HG03439 (cell line): ENCODE data around the gene FRMD1.

Experiments
- ATAC-seq: cut with Tn5 transposase; IDR thresholded peaks from one replicate; pipeline ENCODE4 v1.9.1; 2021; ENCODE audit warnings: mild to moderate bottlenecking, moderate library complexity; ENCODE audit not compliant: unreplicated experiment

Gene FRMD1

DNA sequence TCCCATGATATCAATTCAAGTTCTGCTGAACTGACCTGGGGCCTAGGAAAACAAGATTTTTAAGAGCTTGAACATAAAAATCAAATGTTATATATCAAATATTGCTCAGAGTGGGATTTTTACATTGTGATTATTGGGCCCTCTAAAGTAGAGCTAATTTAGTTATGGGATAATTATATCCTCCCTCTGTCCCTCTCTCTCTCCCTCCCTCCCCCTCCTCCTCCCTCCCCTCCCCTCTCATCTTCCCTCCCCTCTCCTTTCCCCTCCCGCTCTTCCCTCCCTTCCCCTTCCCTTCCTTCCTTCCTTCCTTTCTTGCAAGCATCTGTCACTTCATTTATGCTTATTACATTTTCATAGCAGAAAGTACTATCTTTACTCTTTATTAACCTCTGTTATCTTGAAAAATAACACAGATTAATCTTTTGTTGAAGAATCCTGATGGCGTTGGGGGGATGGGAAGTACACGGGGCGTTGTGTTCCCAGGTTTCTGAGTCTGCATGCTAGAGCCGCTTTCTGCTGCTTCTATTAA is 48.7 kb downstream of the FRMD1 start:
- no peak for ATAC-seq

GRCh38 chr6:168029459-168030217 is 49.4 kb downstream of the FRMD1 start:
- no peak for ATAC-seq

DNA sequence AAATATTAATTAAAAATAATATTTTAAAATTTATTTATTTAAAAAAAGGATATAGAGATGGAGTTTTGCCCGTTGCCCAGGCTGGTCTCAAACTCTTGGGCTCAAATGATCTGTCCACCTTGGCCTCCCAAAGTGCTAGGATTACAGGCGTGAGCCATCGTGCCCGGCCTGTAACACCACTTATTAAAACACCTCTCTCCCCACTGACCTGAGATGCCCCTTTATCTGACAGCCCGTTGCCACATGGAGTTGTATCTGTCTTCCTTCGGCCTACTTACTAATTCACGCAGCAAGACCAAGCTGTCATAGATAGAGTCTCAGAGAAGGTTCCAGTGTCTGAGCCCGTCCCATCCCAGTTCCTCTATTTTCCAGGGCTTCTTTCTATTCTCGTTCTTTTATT is 50.8 kb downstream of the FRMD1 start:
- ATAC-seq: no peak

DNA sequence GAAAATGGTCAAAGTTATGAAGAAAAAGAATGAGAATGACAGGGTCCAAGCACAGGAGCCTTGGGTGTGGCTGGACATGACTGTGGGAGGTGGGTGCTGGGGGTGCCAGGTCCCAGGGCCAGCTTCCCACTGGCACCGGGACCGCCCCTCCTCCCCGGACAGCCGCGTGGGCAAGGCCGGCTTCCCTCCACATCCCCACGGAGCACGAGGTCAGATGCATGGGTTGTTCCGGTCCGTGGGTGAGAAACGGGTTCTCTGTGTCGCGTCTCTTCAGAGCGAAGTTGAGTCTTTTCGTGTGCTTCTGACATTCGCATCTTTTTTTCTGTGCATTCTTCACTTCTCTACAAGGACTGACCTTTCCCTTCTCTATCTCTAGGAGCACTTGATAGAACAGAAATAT is 51.5 kb downstream of the FRMD1 start:
- no peak for ATAC-seq

DNA sequence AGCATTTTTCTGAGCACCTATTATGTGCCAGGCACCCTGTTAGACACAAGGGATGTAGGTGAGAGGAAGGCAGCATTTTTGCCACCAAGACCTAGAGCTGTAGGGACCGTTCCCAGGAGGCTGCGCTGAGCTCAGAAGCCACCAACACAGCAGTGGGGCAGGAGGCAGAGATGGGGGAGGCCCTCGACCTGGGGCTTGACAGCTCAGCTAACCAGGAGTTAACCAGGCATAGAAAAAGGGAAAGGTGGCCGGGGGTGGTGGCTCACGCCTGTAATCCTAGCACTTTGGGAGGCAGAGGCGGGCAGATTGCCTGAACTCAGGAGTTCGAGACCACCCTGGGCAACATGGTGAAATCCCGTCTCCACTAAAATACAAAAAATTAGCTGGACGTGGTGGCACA is 52.1 kb downstream of the FRMD1 start:
- ATAC-seq: no peak

- ATAC-seq: no peak
Measured at GRCh38 chr6:168025831-168026710, 52.9 kb downstream of the FRMD1 start.

- ATAC-seq: no peak
Measured at GRCh38 chr6:168024951-168025510, 54.0 kb downstream of the FRMD1 start.

GRCh38 chr6:168022488-168023321 is 56.3 kb downstream of the FRMD1 start:
- ATAC-seq: no peak

- no peak for ATAC-seq
Measured at GRCh38 chr6:168021581-168021980, 57.4 kb downstream of the FRMD1 start.

- no peak for ATAC-seq
Measured at GRCh38 chr6:168020242-168020641, 58.8 kb downstream of the FRMD1 start.

GRCh38 chr6:168018664-168019063 is 60.3 kb downstream of the FRMD1 start:
- no peak for ATAC-seq

- ATAC-seq: no peak
Measured at GRCh38 chr6:168017629-168018028, 61.4 kb downstream of the FRMD1 start.

DNA sequence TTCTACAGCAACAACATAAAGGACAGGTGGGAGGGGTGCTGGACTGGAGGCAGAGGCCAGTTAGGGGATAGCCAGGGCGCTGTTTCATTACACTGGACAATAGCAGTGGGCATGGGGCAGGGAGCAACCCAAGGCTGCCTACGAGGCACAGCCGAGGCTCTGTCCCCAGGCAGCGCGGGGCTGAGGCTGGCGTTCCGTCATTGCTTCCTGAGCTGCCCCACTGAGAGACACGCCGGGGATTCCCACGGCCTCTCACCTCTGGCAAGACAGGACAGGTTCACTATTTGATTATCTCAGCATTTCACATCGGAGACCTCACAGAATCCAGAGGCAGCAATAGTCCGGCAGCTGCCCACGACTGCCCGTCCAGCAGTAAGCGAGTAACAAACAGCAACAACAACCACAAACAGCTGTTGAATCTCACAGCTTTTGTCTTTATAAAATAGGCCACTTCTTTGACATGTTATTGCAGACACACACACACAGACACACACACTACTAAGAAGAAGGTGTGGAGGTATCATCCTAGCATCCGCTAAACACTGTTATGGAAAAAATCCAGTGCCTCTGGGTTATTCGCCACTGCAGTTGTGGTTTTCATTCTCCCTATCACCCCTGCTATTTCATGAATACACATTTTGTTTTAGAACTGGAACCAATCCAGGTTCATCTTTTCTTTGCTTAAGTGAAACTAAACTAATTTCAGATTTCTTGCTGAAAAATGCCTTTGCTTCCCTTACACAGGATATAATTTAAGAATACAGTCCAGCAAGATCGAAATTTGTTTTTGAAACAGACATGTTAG is 62.1 kb downstream of the FRMD1 start:
- ATAC-seq: no peak

DNA sequence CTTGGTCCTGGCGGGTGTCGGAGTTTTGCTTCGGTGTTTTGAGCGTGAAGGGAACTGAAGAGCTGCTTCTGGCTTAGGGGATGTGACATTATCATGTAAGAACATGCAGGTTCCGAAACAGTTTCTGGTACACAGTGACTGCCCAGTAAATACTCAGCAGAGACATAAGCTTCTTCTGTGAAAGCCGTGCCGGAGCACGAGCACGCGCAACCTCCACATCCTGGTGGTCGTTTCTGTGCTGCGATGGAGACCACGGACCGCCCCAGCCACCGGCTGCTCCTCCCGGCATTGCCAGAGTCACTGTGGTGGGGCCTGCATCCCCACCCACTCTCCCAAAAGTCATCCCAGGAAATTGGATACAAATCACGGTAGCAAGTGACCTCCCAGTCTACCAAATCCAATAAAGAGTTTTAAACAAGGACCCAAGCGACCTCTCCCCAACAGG is 62.8 kb downstream of the FRMD1 start:
- no peak for ATAC-seq

GRCh38 chr6:168015482-168016175 is 63.4 kb downstream of the FRMD1 start:
- no peak for ATAC-seq

- ATAC-seq: no peak
Measured at GRCh38 chr6:168015009-168015408, 64.0 kb downstream of the FRMD1 start.

DNA sequence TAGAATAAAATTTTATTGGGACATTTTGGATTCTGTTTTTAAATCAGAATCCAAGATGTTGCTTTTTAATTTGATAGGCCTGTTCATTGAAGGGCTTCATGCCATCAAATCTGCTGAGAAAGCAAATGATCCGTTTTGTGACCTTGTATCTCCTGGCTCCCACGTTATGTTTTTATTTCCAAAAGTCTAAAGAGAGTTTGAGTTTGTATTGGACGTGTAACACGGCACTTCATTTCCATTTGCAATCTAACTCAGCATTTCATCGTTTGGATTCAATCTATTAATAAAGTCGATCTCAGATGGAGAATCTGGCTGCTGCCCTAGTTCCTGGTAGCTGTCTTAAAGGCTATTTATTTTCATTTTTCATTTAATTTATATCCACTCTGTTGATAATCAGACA is 64.6 kb downstream of the FRMD1 start:
- no peak for ATAC-seq

GRCh38 chr6:168013250-168013915 is 65.6 kb downstream of the FRMD1 start:
- no peak for ATAC-seq
